ENCODE data around the gene ANKRD1. TPM values are rescaled to one million over a fixed set of nuclear protein-coding genes. Genes with fewer than 3 reads are reported as not detected.

Gene ANKRD1
- total and polyA plus RNA-seq, 2 of the 8 experiments (the other 6 are each of a cell fraction or from before 2014, with no cell fraction given), result 0.03 TPM; not detected in 1

- TF ChIP-seq CHD7 (IDR thresholded peaks at IDR 0.05; ENCODE audit: insufficient replicate concordance, low read length), result peak; percentile 48
- no peak for TF ChIP-seq CBX8 (IDR thresholded peaks at IDR 0.05; ENCODE audit: borderline replicate concordance, low read depth, low read length)
- no peak for TF ChIP-seq SIN3A (conservative IDR thresholded peaks at IDR 0.05 in 1 of 2, IDR thresholded peaks at IDR 0.05 in 1 of 2; ENCODE audit: low read depth in 1 of 2, low read length in 2 of 2)
- no peak for TF ChIP-seq CBX5 (IDR thresholded peaks at IDR 0.05; ENCODE audit: low read depth, low read length)
- TF ChIP-seq POU5F1 (IDR thresholded peaks at IDR 0.05; ENCODE audit: low read depth, low read length), result no peak
- TF ChIP-seq KDM1A (IDR thresholded peaks at IDR 0.05; ENCODE audit: borderline replicate concordance, low read length), result no peak
- TF ChIP-seq EP300 (IDR thresholded peaks at IDR 0.05; ENCODE audit: borderline replicate concordance in 1 of 2, low read depth in 2 of 2, low read length in 2 of 2), result no peak
- TF ChIP-seq RXRA (IDR thresholded peaks at IDR 0.05; ENCODE audit: insufficient read depth, low read depth, low read length), result no peak
- no peak for TF ChIP-seq FOSL1 (IDR thresholded peaks at IDR 0.05; ENCODE audit: insufficient read depth, low read depth, low read length)
Measured at GRCh38 chr10:90930070-90930837, 9.4 kb upstream of the ANKRD1 start (continued).
